ENCODE results near the gene XRN1.

The XRN1 gene

DNA sequence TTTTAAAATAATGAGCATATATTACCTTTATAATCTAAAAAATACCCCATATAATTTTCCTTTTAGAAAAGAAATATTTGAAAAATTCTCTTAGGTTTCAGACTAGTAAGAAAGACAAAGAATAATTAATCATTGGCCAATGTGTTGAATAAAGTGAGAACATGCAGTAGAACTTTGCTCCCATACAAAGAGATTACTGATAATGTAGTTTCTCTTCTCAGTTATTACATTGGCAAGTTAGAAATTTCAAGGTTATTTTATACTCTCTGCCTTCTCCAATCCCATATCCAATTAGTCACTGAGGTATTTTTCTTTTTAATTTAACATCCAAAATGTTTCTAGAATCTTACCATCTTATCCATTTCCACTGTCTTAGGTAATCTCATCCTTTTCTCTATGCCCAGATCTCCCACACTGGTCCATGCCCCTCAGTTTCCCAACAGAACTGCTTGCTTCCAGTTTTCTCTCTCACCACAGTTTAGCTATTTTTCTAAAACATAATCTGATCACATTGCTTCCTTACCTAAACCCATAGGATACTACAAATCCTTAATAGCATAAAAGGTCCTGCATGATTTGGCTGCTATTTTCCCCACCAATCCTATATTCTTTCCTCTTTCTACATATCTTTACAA lies 10.8 kb downstream of the XRN1 start:
- H2AFZ ChIP-seq (ENCODE audit: low read depth): no peak overlapping the region
- H3K79me2 ChIP-seq (ENCODE audit: insufficient read depth, low read depth): peaks cover 42% of the 10 kb centered on the region
- no peaks in the 10 kb centered on the region for H3K27me3 ChIP-seq (ENCODE audit: insufficient read depth, low read depth)
- H3K9ac ChIP-seq: no peak overlapping the region
- no peak overlapping the region for H3K4me3 ChIP-seq (IDR thresholded peaks at IDR 0.05; ENCODE audit: insufficient read depth, low read depth, low read length)
- no peak for TF ChIP-seq CTCF (conservative IDR thresholded peaks at IDR 0.05; ENCODE audit: low read depth, low read length)
- no peak overlapping the region for H3K4me2 ChIP-seq
- no peaks in the 10 kb centered on the region for H4K20me1 ChIP-seq (ENCODE audit: insufficient read depth)
- H3K27ac ChIP-seq: no peak overlapping the region
- H3K36me3 ChIP-seq (ENCODE audit: insufficient read depth): no peaks in the 10 kb centered on the region
- peaks cover 9% of the 10 kb centered on the region for H3K4me1 ChIP-seq (ENCODE audit: low read depth, poor library complexity, severe bottlenecking)

- Histone ChIP-seq H3K4me1 (ENCODE audit: low read depth, poor library complexity, severe bottlenecking) (peaks cover 9% of the 10 kb centered on the region), H4K20me1 (ENCODE audit: insufficient read depth) (no peaks in the 10 kb centered on the region), H3K27me3 (ENCODE audit: insufficient read depth, low read depth) (no peaks in the 10 kb centered on the region), H3K4me2 (no peak overlapping the region), H3K4me3 (IDR thresholded peaks at IDR 0.05; ENCODE audit: insufficient read depth, low read depth, low read length) (no peak overlapping the region), H3K79me2 (ENCODE audit: insufficient read depth, low read depth) (peaks cover 24% of the 10 kb centered on the region), H2AFZ (ENCODE audit: low read depth) (no peak overlapping the region), H3K9ac (no peak overlapping the region), H3K27ac (no peak overlapping the region), H3K36me3 (ENCODE audit: insufficient read depth) (no peaks in the 10 kb centered on the region)
- TF ChIP-seq CTCF (conservative IDR thresholded peaks at IDR 0.05; ENCODE audit: low read depth, low read length): no peak
Measured at GRCh38 chr3:142434503-142434902, 13.3 kb downstream of the XRN1 start.

DNA sequence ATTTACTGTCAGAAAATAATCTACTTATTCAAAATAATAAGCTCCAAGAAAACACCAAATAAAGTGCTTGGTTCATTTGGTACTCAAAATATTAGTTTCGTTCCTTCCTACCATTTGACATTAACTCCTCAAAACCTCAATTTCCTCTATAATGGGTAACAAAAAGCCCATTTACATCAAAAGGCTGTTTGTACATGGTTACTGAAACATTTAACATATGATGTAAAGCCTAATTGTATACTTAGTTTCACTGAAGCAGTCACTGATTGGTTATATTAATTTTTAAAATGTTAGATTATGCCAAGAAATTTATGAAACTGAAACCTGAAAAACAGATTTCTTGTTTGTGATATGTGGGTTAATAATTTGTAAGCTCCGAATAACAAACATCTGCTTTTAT lies 14.7 kb downstream of the XRN1 start:
- Histone ChIP-seq H2AFZ (ENCODE audit: low read depth) (no peak overlapping the region), H3K9ac (no peak overlapping the region), H3K36me3 (ENCODE audit: insufficient read depth) (no peaks in the 10 kb centered on the region), H3K27ac (no peak overlapping the region), H3K79me2 (ENCODE audit: insufficient read depth, low read depth) (peaks cover 24% of the 10 kb centered on the region), H4K20me1 (ENCODE audit: insufficient read depth) (no peaks in the 10 kb centered on the region), H3K4me2 (no peak overlapping the region), H3K27me3 (ENCODE audit: insufficient read depth, low read depth) (no peaks in the 10 kb centered on the region), H3K4me3 (IDR thresholded peaks at IDR 0.05; ENCODE audit: insufficient read depth, low read depth, low read length) (no peak overlapping the region), H3K4me1 (ENCODE audit: low read depth, poor library complexity, severe bottlenecking) (peaks cover 9% of the 10 kb centered on the region)
- no peak for TF ChIP-seq CTCF (conservative IDR thresholded peaks at IDR 0.05; ENCODE audit: low read depth, low read length)

- Histone ChIP-seq H3K4me3 (IDR thresholded peaks at IDR 0.05; ENCODE audit: insufficient read depth, low read depth, low read length) (no peak overlapping the region), H3K9ac (no peak overlapping the region), H3K4me1 (ENCODE audit: low read depth, poor library complexity, severe bottlenecking) (peaks cover 9% of the 10 kb centered on the region), H4K20me1 (ENCODE audit: insufficient read depth) (no peaks in the 10 kb centered on the region), H3K36me3 (ENCODE audit: insufficient read depth) (no peaks in the 10 kb centered on the region), H3K4me2 (no peak overlapping the region), H3K79me2 (ENCODE audit: insufficient read depth, low read depth) (peaks cover 6% of the 10 kb centered on the region; the same call in 1 of the 2 replicates), H3K27ac (no peak overlapping the region), H2AFZ (ENCODE audit: low read depth) (no peak overlapping the region), H3K27me3 (ENCODE audit: insufficient read depth, low read depth) (no peaks in the 10 kb centered on the region)
- no peak for TF ChIP-seq CTCF (conservative IDR thresholded peaks at IDR 0.05; ENCODE audit: low read depth, low read length)
Measured at GRCh38 chr3:142429582-142429981, 18.3 kb downstream of the XRN1 start.

Data from KMS-11 (cell line).